Measurements from ENCODE around the gene TBC1D16.

DNA sequence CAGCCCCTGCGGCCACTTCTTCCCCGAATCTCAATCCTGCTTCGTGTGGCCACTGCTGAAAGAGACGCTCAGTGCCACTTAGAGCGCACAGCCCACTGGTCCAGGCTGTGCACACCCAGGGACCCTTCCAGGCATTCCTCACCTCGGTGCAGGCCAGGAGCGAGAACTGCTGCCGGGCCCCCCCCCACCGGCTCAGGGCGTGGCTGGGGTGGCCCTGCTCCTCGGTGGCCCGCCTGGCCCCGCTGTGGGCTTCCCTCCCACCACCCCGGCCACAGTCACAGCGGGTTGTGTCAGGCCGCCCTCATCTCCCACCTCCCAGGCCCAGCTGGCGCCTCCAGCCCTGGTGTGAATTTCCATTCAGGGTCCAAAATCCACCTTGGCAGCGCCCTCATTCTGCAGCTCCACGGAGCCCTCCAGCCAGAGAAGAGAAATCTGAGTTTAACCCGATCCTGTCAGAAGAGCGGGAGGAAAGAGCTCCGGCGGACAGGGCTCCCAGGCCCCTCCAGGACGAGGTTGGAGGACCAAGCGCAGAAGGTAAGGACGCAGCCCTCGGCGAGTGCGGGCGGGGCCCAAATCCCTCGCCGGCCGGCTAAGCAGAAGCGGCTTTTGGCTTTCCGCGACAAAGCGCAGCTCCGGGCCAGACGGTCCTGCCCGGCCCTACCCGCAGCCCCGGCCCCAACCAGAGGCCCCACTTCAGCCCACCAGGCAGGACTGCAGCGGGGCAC, 12.0 kb downstream of the TBC1D16 start:
- TF ChIP-seq, protein P1, sequence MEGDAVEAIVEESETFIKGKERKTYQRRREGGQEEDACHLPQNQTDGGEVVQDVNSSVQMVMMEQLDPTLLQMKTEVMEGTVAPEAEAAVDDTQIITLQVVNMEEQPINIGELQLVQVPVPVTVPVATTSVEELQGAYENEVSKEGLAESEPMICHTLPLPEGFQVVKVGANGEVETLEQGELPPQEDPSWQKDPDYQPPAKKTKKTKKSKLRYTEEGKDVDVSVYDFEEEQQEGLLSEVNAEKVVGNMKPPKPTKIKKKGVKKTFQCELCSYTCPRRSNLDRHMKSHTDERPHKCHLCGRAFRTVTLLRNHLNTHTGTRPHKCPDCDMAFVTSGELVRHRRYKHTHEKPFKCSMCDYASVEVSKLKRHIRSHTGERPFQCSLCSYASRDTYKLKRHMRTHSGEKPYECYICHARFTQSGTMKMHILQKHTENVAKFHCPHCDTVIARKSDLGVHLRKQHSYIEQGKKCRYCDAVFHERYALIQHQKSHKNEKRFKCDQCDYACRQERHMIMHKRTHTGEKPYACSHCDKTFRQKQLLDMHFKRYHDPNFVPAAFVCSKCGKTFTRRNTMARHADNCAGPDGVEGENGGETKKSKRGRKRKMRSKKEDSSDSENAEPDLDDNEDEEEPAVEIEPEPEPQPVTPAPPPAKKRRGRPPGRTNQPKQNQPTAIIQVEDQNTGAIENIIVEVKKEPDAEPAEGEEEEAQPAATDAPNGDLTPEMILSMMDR (IDR thresholded peaks at IDR 0.05): no peak
- no peak for TF ChIP-seq EZH2 (IDR thresholded peaks at IDR 0.05; ENCODE audit: borderline replicate concordance, insufficient read depth, low read depth, low read length, poor library complexity, severe bottlenecking)

Measured in B cell (primary cell).